Stimulated activated CD8-positive, alpha-beta memory T cell treated with anti-CD3 and anti-CD28 coated beads, Interleukin-4, amount 100 ng/mL, for 1 hour (primary cell): ENCODE measurements around the gene TENT5A.
"Not testable (repeated sequence)": the region's sequence is repeated elsewhere in the genome, so short reads cannot be mapped to it uniquely, and the experiment has no call there.

Source experiments
- DNase-seq, 2 donors: peaks; one replicate each; pipeline ENCODE4 v3.0.0-alpha.2; 2020; ENCODE audit warnings: low read depth in 2 of 2, low spot score in 1 of 2

Gene TENT5A

GRCh38 chr6:81752084-81752920 is at the start of gene TENT5A:
TENT5A (minus strand) TSS chr6:81752681; CDS start chr6:81752141, 540 bp downstream.
- DNase-seq = peak; percentile 57 to 69

- no peak for DNase-seq
These were observed 49.0 kb upstream of the TENT5A start for GRCh38 chr6:81801489-81801888.

- DNase-seq = no peak
These were observed 48.2 kb upstream of the TENT5A start for GRCh38 chr6:81800666-81801065.

- DNase-seq = no peak
These were observed 46.8 kb upstream of the TENT5A start for GRCh38 chr6:81799323-81799722.

- no peak for DNase-seq
These were observed 45.1 kb upstream of the TENT5A start for GRCh38 chr6:81797591-81797990.

- no peak for DNase-seq
These were observed 43.4 kb upstream of the TENT5A start for GRCh38 chr6:81795890-81796289.

GRCh38 chr6:81793821-81794475 is 41.5 kb upstream of the TENT5A start:
- no peak for DNase-seq

- no peak for DNase-seq
These were observed 40.3 kb upstream of the TENT5A start for GRCh38 chr6:81792826-81793225.

GRCh38 chr6:81791756-81792155 is 39.3 kb upstream of the TENT5A start:
- no peak for DNase-seq

- no peak for DNase-seq
These were observed 37.6 kb upstream of the TENT5A start for GRCh38 chr6:81790034-81790433.

GRCh38 chr6:81789291-81789690 is 36.8 kb upstream of the TENT5A start:
- DNase-seq = no peak

GRCh38 chr6:81788748-81789147 is 36.3 kb upstream of the TENT5A start:
- DNase-seq = no peak

- no peak for DNase-seq
These were observed 35.0 kb upstream of the TENT5A start for GRCh38 chr6:81787313-81788068.

- no peak for DNase-seq
These were observed 33.7 kb upstream of the TENT5A start for GRCh38 chr6:81786150-81786549.

- no peak for DNase-seq
These were observed 32.9 kb upstream of the TENT5A start for GRCh38 chr6:81785377-81785776.

- no peak for DNase-seq
These were observed 31.4 kb upstream of the TENT5A start for GRCh38 chr6:81783893-81784292.

GRCh38 chr6:81781624-81782023 is 29.1 kb upstream of the TENT5A start:
- no peak for DNase-seq

GRCh38 chr6:81777586-81778268 is 25.2 kb upstream of the TENT5A start:
- no peak for DNase-seq

GRCh38 chr6:81776219-81776618 is 23.7 kb upstream of the TENT5A start:
- not testable (repeated sequence) for DNase-seq

- no peak for DNase-seq
These were observed 22.1 kb upstream of the TENT5A start for GRCh38 chr6:81774542-81774941.

GRCh38 chr6:81773887-81774286 is 21.4 kb upstream of the TENT5A start:
- no peak for DNase-seq
